Measurements from ENCODE around the gene BAZ1B. TPM values are rescaled to one million over a fixed set of nuclear protein-coding genes. Genes with fewer than 3 reads are reported as not detected.

BAZ1B gene
- total RNA-seq, 1 experiment from 2014 or later: 44.6 TPM

DNA sequence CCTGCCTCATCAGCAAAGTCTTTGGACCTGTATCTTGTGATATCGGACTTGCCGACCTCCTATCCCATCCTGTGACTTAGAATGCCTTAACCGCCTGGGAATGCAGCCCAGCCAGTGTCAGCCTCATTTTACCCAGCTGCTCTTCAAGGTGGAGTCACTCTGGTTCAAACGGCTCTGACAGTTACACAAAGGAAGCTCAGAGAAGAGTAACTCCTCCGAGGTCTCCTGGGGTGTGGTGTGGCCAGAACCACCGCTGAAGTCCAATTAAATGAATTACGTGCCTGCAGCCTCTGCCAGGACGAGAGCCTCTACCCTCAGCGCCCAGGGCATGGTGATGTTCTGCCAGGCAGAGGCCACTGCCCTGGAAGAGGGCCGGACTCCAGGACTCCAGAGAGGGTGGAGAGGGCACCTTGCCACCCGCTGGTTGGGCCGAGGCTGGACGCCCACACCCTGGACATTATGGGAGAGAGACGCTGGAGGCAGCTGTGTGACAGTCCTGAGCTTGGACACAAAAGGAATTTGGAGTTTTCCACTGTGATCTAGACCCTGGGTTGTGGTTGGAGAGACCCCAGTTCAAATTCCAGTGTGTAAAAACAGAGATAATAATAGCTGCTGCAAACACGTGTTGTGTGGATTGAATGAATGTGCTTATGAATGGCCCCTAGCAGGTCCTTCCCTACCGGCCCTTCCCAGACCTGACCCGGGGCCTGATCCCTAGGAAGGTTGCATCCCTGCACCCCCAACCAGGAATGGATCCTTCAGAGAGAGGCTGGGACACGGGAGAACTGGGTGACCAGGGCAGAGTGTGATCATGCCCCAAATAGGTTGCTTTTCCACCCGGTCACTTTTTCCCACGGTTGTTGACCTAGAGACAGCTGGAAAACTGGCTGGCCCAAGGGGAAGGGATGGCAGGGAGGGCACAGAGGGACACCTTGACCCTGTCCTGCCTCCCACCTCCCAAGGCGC, 126.3 kb downstream of the BAZ1B start:
- no peak overlapping the region for H3K27ac Mint-ChIP-seq (ENCODE audit: unreplicated experiment)
- CTCF ChIA-PET: no interaction called here
- no peaks in the 10 kb centered on the region for H3K27me3 Mint-ChIP-seq (ENCODE audit: unreplicated experiment)
- no peaks in the 10 kb centered on the region for H3K9me3 Mint-ChIP-seq (ENCODE audit: low read depth, unreplicated experiment)
- DNase-seq: no peak
- no TSS peak for BruUV-seq (replicated peaks)
- H3K4me3 Mint-ChIP-seq (ENCODE audit: low read depth, unreplicated experiment): no peak overlapping the region
- TF ChIP-seq, protein P1, sequence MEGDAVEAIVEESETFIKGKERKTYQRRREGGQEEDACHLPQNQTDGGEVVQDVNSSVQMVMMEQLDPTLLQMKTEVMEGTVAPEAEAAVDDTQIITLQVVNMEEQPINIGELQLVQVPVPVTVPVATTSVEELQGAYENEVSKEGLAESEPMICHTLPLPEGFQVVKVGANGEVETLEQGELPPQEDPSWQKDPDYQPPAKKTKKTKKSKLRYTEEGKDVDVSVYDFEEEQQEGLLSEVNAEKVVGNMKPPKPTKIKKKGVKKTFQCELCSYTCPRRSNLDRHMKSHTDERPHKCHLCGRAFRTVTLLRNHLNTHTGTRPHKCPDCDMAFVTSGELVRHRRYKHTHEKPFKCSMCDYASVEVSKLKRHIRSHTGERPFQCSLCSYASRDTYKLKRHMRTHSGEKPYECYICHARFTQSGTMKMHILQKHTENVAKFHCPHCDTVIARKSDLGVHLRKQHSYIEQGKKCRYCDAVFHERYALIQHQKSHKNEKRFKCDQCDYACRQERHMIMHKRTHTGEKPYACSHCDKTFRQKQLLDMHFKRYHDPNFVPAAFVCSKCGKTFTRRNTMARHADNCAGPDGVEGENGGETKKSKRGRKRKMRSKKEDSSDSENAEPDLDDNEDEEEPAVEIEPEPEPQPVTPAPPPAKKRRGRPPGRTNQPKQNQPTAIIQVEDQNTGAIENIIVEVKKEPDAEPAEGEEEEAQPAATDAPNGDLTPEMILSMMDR (IDR thresholded peaks at IDR 0.05; ENCODE audit: unreplicated experiment): no peak
- H3K36me3 Mint-ChIP-seq (ENCODE audit: insufficient read depth, unreplicated experiment): no peaks in the 10 kb centered on the region
- no peaks in the 10 kb centered on the region for H3K4me1 Mint-ChIP-seq (ENCODE audit: low read depth, unreplicated experiment)
- intact Hi-C loops (cut with micrococcal nuclease; ENCODE audit: unreplicated experiment): no loop called here

DNA sequence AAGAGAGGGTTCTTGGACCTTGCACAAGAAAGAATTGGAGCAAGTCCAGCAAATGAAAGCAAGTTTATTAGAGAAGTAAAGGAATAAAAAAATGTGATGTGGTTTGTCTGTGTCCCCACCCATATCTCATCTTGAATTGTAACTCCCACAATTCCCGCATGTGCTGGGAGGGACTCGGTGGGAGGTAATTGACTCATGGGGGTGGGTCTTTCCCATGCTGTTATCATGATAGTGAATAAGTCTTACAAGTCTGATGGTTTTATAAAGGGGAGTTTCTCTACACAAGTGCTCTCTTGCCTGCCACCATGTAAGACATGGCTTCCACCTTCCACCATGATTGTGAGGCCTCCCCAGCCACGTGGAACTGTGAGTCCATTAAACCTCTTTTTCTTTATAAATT, 127.7 kb downstream of the BAZ1B start:
- DNase-seq: no peak
- BruUV-seq (replicated peaks): no TSS peak

DNA sequence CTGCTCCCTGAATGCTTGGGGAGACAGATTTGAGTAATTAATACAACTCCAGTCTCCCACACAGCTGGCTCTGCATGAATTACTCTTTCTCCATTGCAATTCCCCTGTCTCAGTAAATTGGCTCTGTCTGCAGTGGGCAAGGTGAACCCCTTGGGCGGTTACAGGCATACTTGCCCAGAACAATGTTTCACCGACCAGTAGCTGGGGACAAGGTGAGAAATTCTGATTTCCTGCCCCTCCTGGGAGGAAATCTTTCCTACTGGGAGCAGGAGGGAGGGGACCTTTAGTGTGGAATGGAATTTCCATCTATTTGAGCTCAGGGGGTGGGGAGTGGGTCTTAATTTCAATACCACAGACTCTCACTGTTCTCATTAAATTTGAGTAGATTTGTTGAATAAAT, 130.7 kb downstream of the BAZ1B start:
- CTCF ChIA-PET: interaction anchor here (0.6 kb wide), 1 partner anchor 262 kb away, joined by 6 read pairs; no protein-coding TSS in a partner anchor
- H3K27ac Mint-ChIP-seq (ENCODE audit: unreplicated experiment): no peak overlapping the region
- no peak overlapping the region for H3K4me3 Mint-ChIP-seq (ENCODE audit: low read depth, unreplicated experiment)
- no peaks in the 10 kb centered on the region for H3K36me3 Mint-ChIP-seq (ENCODE audit: insufficient read depth, unreplicated experiment)
- intact Hi-C loops (cut with micrococcal nuclease; ENCODE audit: unreplicated experiment): no loop called here
- TF ChIP-seq, protein P1 (IDR thresholded peaks at IDR 0.05; ENCODE audit: unreplicated experiment): no peak
- no peaks in the 10 kb centered on the region for H3K27me3 Mint-ChIP-seq (ENCODE audit: unreplicated experiment)
- no peaks in the 10 kb centered on the region for H3K4me1 Mint-ChIP-seq (ENCODE audit: low read depth, unreplicated experiment)
- no TSS peak for BruUV-seq (replicated peaks)
- no peak for DNase-seq
- peaks cover 7% of the 10 kb centered on the region for H3K9me3 Mint-ChIP-seq (ENCODE audit: low read depth, unreplicated experiment)

More for the DNA sequence above, 127.7 kb downstream of the BAZ1B start:
- H3K4me1 Mint-ChIP-seq (ENCODE audit: low read depth, unreplicated experiment): no peaks in the 10 kb centered on the region
- H3K27ac Mint-ChIP-seq (ENCODE audit: unreplicated experiment): no peak overlapping the region
- no peaks in the 10 kb centered on the region for H3K36me3 Mint-ChIP-seq (ENCODE audit: insufficient read depth, unreplicated experiment)
- intact Hi-C loops (cut with micrococcal nuclease; ENCODE audit: unreplicated experiment): no loop called here
- no peaks in the 10 kb centered on the region for H3K27me3 Mint-ChIP-seq (ENCODE audit: unreplicated experiment)
- TF ChIP-seq, protein P1 (IDR thresholded peaks at IDR 0.05; ENCODE audit: unreplicated experiment): no peak
- H3K9me3 Mint-ChIP-seq (ENCODE audit: low read depth, unreplicated experiment): no peaks in the 10 kb centered on the region
- no peak overlapping the region for H3K4me3 Mint-ChIP-seq (ENCODE audit: low read depth, unreplicated experiment)
- CTCF ChIA-PET: no interaction called here

Other genes starting within 250 kb of the BAZ1B start
- gene NSUN5, start 213.5 kb downstream of the BAZ1B start, total RNA-seq (2022): 17.5 and 21.5 TPM in 2 replicates
- not detected in 2 replicates for gene TRIM50, start 194.2 kb downstream of the BAZ1B start, total RNA-seq (2022)
- gene FKBP6, start 194.1 kb downstream of the BAZ1B start, total RNA-seq (2022): not detected in 2 replicates
- 0.50 and 0.56 TPM in 2 replicates for gene FZD9, start 88.5 kb downstream of the BAZ1B start, total RNA-seq (2022)
- gene BCL7B, start 35.4 kb upstream of the BAZ1B start, total RNA-seq (2022): 37.8 and 44.6 TPM in 2 replicates
- 33.3 and 35.9 TPM in 2 replicates for gene TBL2, start 56.3 kb upstream of the BAZ1B start, total RNA-seq (2022)
- gene MLXIPL, start 102.2 kb upstream of the BAZ1B start, total RNA-seq (2022): 1.1 and 3.0 TPM in 2 replicates
- 0.94 and 1.3 TPM in 2 replicates for gene VPS37D, start 145.5 kb upstream of the BAZ1B start, total RNA-seq (2022)
- 10.1 and 10.5 TPM in 2 replicates for gene DNAJC30, start 161.2 kb upstream of the BAZ1B start, total RNA-seq (2022)
- gene BUD23, start 161.3 kb upstream of the BAZ1B start, total RNA-seq (2022): 73.5 and 75.8 TPM in 2 replicates
- 26.1 and 26.2 TPM in 2 replicates for gene STX1A, start 197.4 kb upstream of the BAZ1B start, total RNA-seq (2022)
- 67.7 and 85.2 TPM in 2 replicates for gene ABHD11, start 216.5 kb upstream of the BAZ1B start, total RNA-seq (2022)
- gene CLDN3, start 248.0 kb upstream of the BAZ1B start, total RNA-seq (2022): 122 and 135 TPM in 2 replicates

All from Calu3 (cell line).